H1 (cell line): ENCODE measurements around the gene SLMAP. TPM values are rescaled to one million over a fixed set of nuclear protein-coding genes. Genes with fewer than 3 reads are reported as not detected.

Source experiments
- CTCF ChIA-PET: fragments of 300-600 bp; sonication (Branson Sonifier 250); formaldehyde crosslinking; loops from one replicate; lab custom pipeline; 2021; ENCODE audit not compliant: partially characterized antibody; lab: Charles Lee
- POLR2A ChIA-PET: fragments of 300-600 bp; sonication (Branson Sonifier 250); formaldehyde crosslinking; loops from one replicate; lab custom pipeline; 2021; ENCODE audit warnings: inconsistent platforms; ENCODE audit not compliant: partially characterized antibody; lab: Charles Lee
- DNase-seq, 2 experiments: peaks; one replicate each; pipeline versions ENCODE4 v3.0.0 to v3.0.0-alpha.2; 2010 to 2022; ENCODE audit warnings: low spot score in 2 of 2, low read depth in 1 of 2, mixed read lengths in 1 of 2
- FAIRE-seq: peaks from 2 replicates; lab custom pipeline; 2011; peaks lifted over from hg19 to GRCh38; lab: Jason Lieb, UNC
- H2AFZ ChIP-seq: 2 replicates; pipeline ENCODE4 v1.8.1; 2012; ENCODE audit warnings: low read length, inconsistent platforms
- H2AK5ac ChIP-seq: 2 replicates; pipeline ENCODE4 v1.6.1; 2013; ENCODE audit warnings: low read depth, low read length
- H2BK120ac ChIP-seq: replicated peaks from 2 replicates; pipeline ENCODE3; 2013; ENCODE audit warnings: low read depth, low read length, inconsistent platforms
- H2BK12ac ChIP-seq: 2 replicates; pipeline ENCODE4 v1.6.1; 2013; ENCODE audit warnings: low read depth, low read length
- H2BK15ac ChIP-seq: 2 replicates; pipeline ENCODE4 v1.6.1; 2013; ENCODE audit warnings: low read length
- H2BK20ac ChIP-seq: 2 replicates; pipeline ENCODE4 v1.6.1; 2013; ENCODE audit warnings: low read length
- H2BK5ac ChIP-seq: 2 replicates; pipeline ENCODE4 v1.6.1; 2013; ENCODE audit warnings: low read depth, low read length
- H3K14ac ChIP-seq: 2 replicates; pipeline ENCODE4 v1.6.1; 2013; ENCODE audit warnings: inconsistent platforms; ENCODE audit not compliant: insufficient read length
- H3K18ac ChIP-seq: 2 replicates; pipeline ENCODE4 v1.6.1; 2013; ENCODE audit warnings: low read length; ENCODE audit errors: extremely low read depth
- H3K23ac ChIP-seq: 2 replicates; pipeline ENCODE4 v1.6.1; 2013; ENCODE audit warnings: inconsistent platforms; ENCODE audit not compliant: insufficient read length
- H3K23me2 ChIP-seq: 2 replicates; pipeline ENCODE4 v1.6.1; 2013; ENCODE audit warnings: low read depth, low read length
- H3K27ac ChIP-seq: 2 replicates; pipeline ENCODE4 v1.6.1; 2011; ENCODE audit warnings: low read depth, low read length, inconsistent platforms
- H3K27me3 ChIP-seq, 4 experiments: replicated peaks in 1 of 4; 1 replicate in 1 of 4; 2 replicates in 3 of 4; pipeline versions ENCODE4 v1.6.1 to v1.8.1; 2011 to 2013; ENCODE audit warnings: low read length in 3 of 4, mild to moderate bottlenecking in 3 of 4, inconsistent platforms in 2 of 4, mixed read lengths in 2 of 4, moderate library complexity in 1 of 4; ENCODE audit not compliant: control insufficient read depth in 3 of 4, insufficient read depth in 3 of 4; ENCODE audit errors: extremely low read depth in 1 of 4
- H3K36me3 ChIP-seq, 4 experiments: 2 replicates each; pipeline versions ENCODE4 v1.6.1 to v1.8.1; 2011 to 2013; ENCODE audit warnings: mild to moderate bottlenecking in 4 of 4, low read length in 3 of 4, moderate library complexity in 2 of 4, control low read depth in 1 of 4, inconsistent platforms in 1 of 4; ENCODE audit not compliant: insufficient read depth in 4 of 4, control insufficient read depth in 2 of 4
- H3K4ac ChIP-seq: replicated peaks from 2 replicates; pipeline ENCODE3; 2013; ENCODE audit warnings: low read length, low read depth, mixed read lengths, inconsistent platforms; ENCODE audit not compliant: insufficient read length
- H3K4me1 ChIP-seq, 4 experiments: replicated peaks in 1 of 4; 1 replicate in 1 of 4; 2 replicates in 3 of 4; pipeline versions ENCODE4 v1.6.1 to v1.8.1; 2011 to 2013; ENCODE audit warnings: low read length in 3 of 4, inconsistent platforms in 2 of 4, mixed read lengths in 1 of 4; ENCODE audit not compliant: insufficient read depth in 4 of 4, control insufficient read depth in 3 of 4
- H3K4me2 ChIP-seq, 2 experiments: 2 replicates each; pipeline versions ENCODE4 v1.6.1 to v1.8.1; 2011 to 2013; ENCODE audit warnings: low read depth in 2 of 2, low read length in 2 of 2, control low read depth in 1 of 2, inconsistent platforms in 1 of 2, mild to moderate bottlenecking in 1 of 2; ENCODE audit not compliant: insufficient read depth in 1 of 2
- H3K4me3 ChIP-seq, 4 experiments: fragments of 200-600, 300-600 bp in 1 of 4; sonication (generic), shearing (Covaris generic), sonication (Bioruptor Twin) in 1 of 4; 2 replicates each; pipeline versions ENCODE4 v1.5.1 to v1.8.1; 2011 to 2016; ENCODE audit warnings: low read length in 4 of 4, low read depth in 3 of 4, control low read depth in 2 of 4, inconsistent platforms in 2 of 4, mild to moderate bottlenecking in 2 of 4, mixed read lengths in 1 of 4, moderate library complexity in 1 of 4; ENCODE audit not compliant: insufficient read depth in 2 of 4; ENCODE audit errors: extremely low read depth in 1 of 4
- H3K56ac ChIP-seq: replicated peaks from 2 replicates; pipeline ENCODE3; 2013; ENCODE audit warnings: low read depth, mild to moderate bottlenecking, mixed read lengths, low read length, inconsistent platforms; ENCODE audit not compliant: insufficient read length
- H3K79me1 ChIP-seq: 2 replicates; pipeline ENCODE4 v1.6.1; 2013; ENCODE audit warnings: low read depth, low read length, control low read depth
- H3K79me2 ChIP-seq, 2 experiments: 2 replicates each; pipeline versions ENCODE4 v1.6.1 to v1.8.1; 2012 to 2013; ENCODE audit warnings: low read length in 2 of 2, mild to moderate bottlenecking in 2 of 2, inconsistent platforms in 1 of 2; ENCODE audit not compliant: insufficient read depth in 2 of 2, control insufficient read depth in 1 of 2
- H3K9ac ChIP-seq, 4 experiments: replicated peaks in 1 of 4; 1 replicate in 1 of 4; 2 replicates in 3 of 4; pipeline versions ENCODE4 v1.6.1 to v1.8.1; 2011 to 2013; ENCODE audit warnings: low read depth in 3 of 4, low read length in 3 of 4, control low read depth in 2 of 4, mild to moderate bottlenecking in 2 of 4, moderate library complexity in 2 of 4, inconsistent platforms in 1 of 4; ENCODE audit errors: extremely low read depth in 1 of 4
- H3K9me3 ChIP-seq, 2 experiments: 2 replicates each; pipeline versions ENCODE4 v1.6.1 to v1.8.1; 2012 to 2013; ENCODE audit warnings: mild to moderate bottlenecking in 2 of 2, moderate library complexity in 2 of 2, control low read depth in 1 of 2, inconsistent platforms in 1 of 2, low read depth in 1 of 2, low read length in 1 of 2, mixed read lengths in 1 of 2; ENCODE audit not compliant: insufficient read depth in 2 of 2
- H4K20me1 ChIP-seq, 2 experiments: replicated peaks in 1 of 2; 2 replicates each; pipeline versions ENCODE3 to v1.8.1; 2011 to 2013; ENCODE audit warnings: inconsistent platforms in 2 of 2, low read length in 2 of 2, mild to moderate bottlenecking in 1 of 2; ENCODE audit not compliant: insufficient read depth in 2 of 2, control insufficient read depth in 1 of 2
- H4K5ac ChIP-seq: 2 replicates; pipeline ENCODE4 v1.6.1; 2013; ENCODE audit warnings: low read length, low read depth, mixed read lengths, inconsistent platforms; ENCODE audit not compliant: insufficient read length
- H4K8ac ChIP-seq: 2 replicates; pipeline ENCODE4 v1.8.0; 2013; ENCODE audit warnings: mild to moderate bottlenecking, moderate library complexity, low read length, inconsistent platforms; ENCODE audit not compliant: insufficient read depth; ENCODE audit errors: extremely low read depth
- H4K91ac ChIP-seq: replicated peaks from 2 replicates; pipeline ENCODE3; 2013; ENCODE audit warnings: low read length, mixed read lengths, inconsistent platforms; ENCODE audit not compliant: insufficient read length
- ATF2 ChIP-seq: IDR thresholded peaks from 2 replicates; pipeline ENCODE4 v1.6.1; 2012; ENCODE audit warnings: low read length, inconsistent platforms
- CEBPB ChIP-seq: IDR thresholded peaks from 2 replicates; pipeline ENCODE4 v1.6.1; 2012; ENCODE audit warnings: low read depth, low read length
- KDM4A ChIP-seq: IDR thresholded peaks from one replicate; pipeline ENCODE4 v1.7.1; 2012; ENCODE audit warnings: low read depth, mild to moderate bottlenecking, moderate library complexity, low read length, inconsistent platforms; ENCODE audit not compliant: severe bottlenecking
- MAFK ChIP-seq: IDR thresholded peaks from 2 replicates; pipeline ENCODE4 v1.6.1; 2012; ENCODE audit warnings: low read depth, mild to moderate bottlenecking, improper control_type of control experiment, low read length
- RBBP5 ChIP-seq: IDR thresholded peaks from 2 replicates; pipeline ENCODE4 v1.7.1; 2012; ENCODE audit warnings: low read depth, mild to moderate bottlenecking, inconsistent platforms, low read length, moderate library complexity, borderline replicate concordance
- SP2 ChIP-seq: IDR thresholded peaks from 2 replicates; pipeline ENCODE4 v1.6.1; 2012; ENCODE audit warnings: mild to moderate bottlenecking, low read length, inconsistent platforms
- SRF ChIP-seq: IDR thresholded peaks from 2 replicates; pipeline ENCODE4 v1.6.1; 2011; ENCODE audit warnings: mild to moderate bottlenecking, low read depth, low read length, moderate library complexity
- TAF1 ChIP-seq: IDR thresholded peaks from 2 replicates; pipeline ENCODE4 v1.6.1; 2011; ENCODE audit warnings: mild to moderate bottlenecking, low read depth, low read length
- TAF7 ChIP-seq: optimal IDR thresholded peaks from 2 replicates; pipeline ENCODE3; 2011; ENCODE audit warnings: low read depth, mild to moderate bottlenecking, inconsistent platforms, low read length, moderate library complexity, borderline replicate concordance
- WGBS, 2 experiments: shearing (Covaris generic) in 1 of 2; methylation state at CpG; one replicate each; pipeline versions ENCODE4 v1.1.6 to v1.1.7; 2013 to 2015; ENCODE audit warnings: low lambda C conversion rate in 2 of 2, mixed read lengths in 2 of 2, inconsistent platforms in 1 of 2, low coverage in 1 of 2, missing lambda C conversion rate in 1 of 2; ENCODE audit not compliant: insufficient replicate concordance in 2 of 2, insufficient coverage in 1 of 2, insufficient read length in 1 of 2; ENCODE audit errors: extremely low coverage in 1 of 2, missing lambda C conversion rate in 1 of 2; 5-methylcytosine and 5-hydroxymethylcytosine counted together
- polyA plus RNA-seq, 7 experiments: library from polyadenylated mRNA; depleted of rRNA in 3 of 7; stranded (reverse) in 5 of 7; unstranded in 2 of 7; fragments of >200 nt in 5 of 7; fragments of 200-250 nt in 2 of 7; gene quantifications; 1 replicate in 5 of 7; 2 replicates in 1 of 7; 4 replicates in 1 of 7; pipeline versions ENCODE4 v1.2.1 to v1.2.3, GENCODE V29; 2011 to 2013; ENCODE audit warnings: missing spikeins in 2 of 7, mixed read lengths in 2 of 7
- total RNA-seq: library from RNA; stranded (reverse); fragmentation: NEBNext Ultra II Directional; extraction: Animal tissue kit (Norgen Biotek cat#: 25700); gene quantifications from 2 replicates; pipeline ENCODE4 v1.2.1, GENCODE V29; 2021
- TF ChIP-seq, protein P1 (sequence below), 3 experiments: IDR thresholded peaks; 1 replicate in 2 of 3; 2 replicates in 1 of 3; pipeline versions ENCODE4 v1.5.1 to v1.6.1; 2011; ENCODE audit warnings: low read length in 3 of 3, mild to moderate bottlenecking in 3 of 3, inconsistent platforms in 2 of 3, low read depth in 1 of 3, moderate library complexity in 1 of 3; ENCODE audit not compliant: insufficient read depth in 1 of 3; ENCODE audit errors: control extremely low read depth in 1 of 3

Gene SLMAP
- total and polyA plus RNA-seq, 2 of the 8 experiments (the other 6 are each of a cell fraction or from before 2014, with no cell fraction given), result 13.6 to 70.4 TPM

- ChIA-PET CTCF (no interaction called here), POLR2A (interaction anchor here (0.7 to 1.3 kb wide), 3 partner anchors 12 to 75 kb away, joined by 3 read pairs; partner anchors contain the start of gene DENND6A)
- Histone ChIP-seq H3K4me2 (no peak overlapping the region), H4K20me1 (peaks cover 5 to 10% of the 10 kb centered on the region in 2 experiments), H4K5ac (no peak overlapping the region), H3K14ac (no peak overlapping the region), H3K23me2 (no peaks in the 10 kb centered on the region), H2BK120ac (no peak overlapping the region), H3K56ac (no peak overlapping the region), H2AK5ac (no peak overlapping the region), H3K18ac (no peak overlapping the region), H3K79me2 (peaks cover 3 to 95% of the 10 kb centered on the region in 2 experiments; a peak in 3 of 4 replicates), H3K4me1 (peaks cover 0 to 4% (median 0%) of the 10 kb centered on the region in 4 experiments; a peak in 3 of 7 replicates), H2BK12ac (no peak overlapping the region), H3K4ac (no peak overlapping the region), H2BK5ac (no peak overlapping the region), H2BK20ac (no peak overlapping the region), H3K27me3 (no peaks in the 10 kb centered on the region), H2BK15ac (no peak overlapping the region), H4K8ac (no peak overlapping the region), H3K9ac (no peak overlapping the region), H4K91ac (no peak overlapping the region), H3K27ac (no peak overlapping the region), H3K23ac (no peak overlapping the region), H3K9me3 (no peaks in the 10 kb centered on the region), H3K36me3 (no peaks in the 10 kb centered on the region), H3K79me1 (peaks cover 2% of the 10 kb centered on the region; the same call in 1 of the 2 replicates), H3K4me3 (no peak overlapping the region), H2AFZ (no peak overlapping the region)
- DNase-seq (no peak), FAIRE-seq (no peak)
- 87% methylated on average over 3 of the region's 3 CpGs; no CpG with 5 or more reads in 1 of the 2 experiments for WGBS, 2 experiments
- TF ChIP-seq MAFK (no peak), TAF7 (no peak), RBBP5 (no peak), TAF1 (no peak), SP2 (no peak), KDM4A (no peak), CEBPB (no peak), ATF2 (no peak), SRF (no peak)
- TF ChIP-seq, protein P1, sequence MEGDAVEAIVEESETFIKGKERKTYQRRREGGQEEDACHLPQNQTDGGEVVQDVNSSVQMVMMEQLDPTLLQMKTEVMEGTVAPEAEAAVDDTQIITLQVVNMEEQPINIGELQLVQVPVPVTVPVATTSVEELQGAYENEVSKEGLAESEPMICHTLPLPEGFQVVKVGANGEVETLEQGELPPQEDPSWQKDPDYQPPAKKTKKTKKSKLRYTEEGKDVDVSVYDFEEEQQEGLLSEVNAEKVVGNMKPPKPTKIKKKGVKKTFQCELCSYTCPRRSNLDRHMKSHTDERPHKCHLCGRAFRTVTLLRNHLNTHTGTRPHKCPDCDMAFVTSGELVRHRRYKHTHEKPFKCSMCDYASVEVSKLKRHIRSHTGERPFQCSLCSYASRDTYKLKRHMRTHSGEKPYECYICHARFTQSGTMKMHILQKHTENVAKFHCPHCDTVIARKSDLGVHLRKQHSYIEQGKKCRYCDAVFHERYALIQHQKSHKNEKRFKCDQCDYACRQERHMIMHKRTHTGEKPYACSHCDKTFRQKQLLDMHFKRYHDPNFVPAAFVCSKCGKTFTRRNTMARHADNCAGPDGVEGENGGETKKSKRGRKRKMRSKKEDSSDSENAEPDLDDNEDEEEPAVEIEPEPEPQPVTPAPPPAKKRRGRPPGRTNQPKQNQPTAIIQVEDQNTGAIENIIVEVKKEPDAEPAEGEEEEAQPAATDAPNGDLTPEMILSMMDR (IDR thresholded peaks at IDR 0.05; ENCODE audit: control extremely low read depth in 1 of 3, insufficient read depth in 1 of 3, low read depth in 1 of 3, low read length in 3 of 3), result no peak
These were observed 12.5 kb downstream of the SLMAP start for GRCh38 chr3:57768595-57768994.
